Astrocyte (in vitro differentiated cells and primary cell): ENCODE results near the gene RUNX1. TPM values are rescaled to one million over a fixed set of nuclear protein-coding genes. Genes with fewer than 3 reads are reported as not detected.

Experiments used
- DNase-seq: peaks from one replicate; pipeline ENCODE4 v3.0.0-alpha.2; 2010; ENCODE audit warnings: low read depth
- FAIRE-seq: peaks from 2 replicates; lab custom pipeline; 2011; peaks lifted over from hg19 to GRCh38; lab: Jason Lieb, UNC
- H2AFZ ChIP-seq: 2 replicates; pipeline ENCODE4 v1.6.0; 2012; ENCODE audit warnings: low read depth, low read length, inconsistent platforms
- H3K27ac ChIP-seq: 2 replicates; pipeline ENCODE4 v1.5.1; 2011; ENCODE audit warnings: low read depth, low read length, inconsistent platforms
- H3K27me3 ChIP-seq: 2 replicates; pipeline ENCODE4 v1.6.0; 2011; ENCODE audit warnings: low read length, inconsistent platforms; ENCODE audit not compliant: insufficient read depth
- H3K36me3 ChIP-seq: 2 replicates; pipeline ENCODE4 v1.5.1; 2011; ENCODE audit warnings: low read length, inconsistent platforms; ENCODE audit not compliant: insufficient read depth
- H3K4me1 ChIP-seq: 2 replicates; pipeline ENCODE4 v1.5.1; 2011; ENCODE audit warnings: low read length, inconsistent platforms; ENCODE audit not compliant: insufficient read depth
- H3K4me2 ChIP-seq: 2 replicates; pipeline ENCODE4 v1.6.0; 2012; ENCODE audit warnings: low read length, inconsistent platforms
- H3K4me3 ChIP-seq: 2 replicates; pipeline ENCODE4 v1.5.1; 2011; ENCODE audit warnings: low read depth, mild to moderate bottlenecking, low read length, inconsistent platforms; ENCODE audit not compliant: insufficient read depth
- H3K79me2 ChIP-seq: 2 replicates; pipeline ENCODE4 v1.6.0; 2012; ENCODE audit warnings: mild to moderate bottlenecking, low read length, inconsistent platforms; ENCODE audit not compliant: insufficient read depth
- H3K9ac ChIP-seq: 2 replicates; pipeline ENCODE4 v1.6.0; 2012; ENCODE audit warnings: mild to moderate bottlenecking, low read length, inconsistent platforms
- H3K9me3 ChIP-seq: 2 replicates; pipeline ENCODE4 v1.5.1; 2012; ENCODE audit warnings: low read depth, mild to moderate bottlenecking, low read length, inconsistent platforms; ENCODE audit not compliant: insufficient read depth
- H4K20me1 ChIP-seq: 2 replicates; pipeline ENCODE4 v1.6.0; 2012; ENCODE audit warnings: low read length, inconsistent platforms; ENCODE audit not compliant: insufficient read depth
- H3K27ac Mint-ChIP-seq: one replicate; pipeline ENCODE4 v1.8.0; 2021; ENCODE audit warnings: mild to moderate bottlenecking, mixed read lengths; ENCODE audit not compliant: unreplicated experiment
- H3K27me3 Mint-ChIP-seq: one replicate; pipeline ENCODE4 v1.8.0; 2021; ENCODE audit warnings: low read depth, mixed read lengths; ENCODE audit not compliant: unreplicated experiment
- H3K36me3 Mint-ChIP-seq: one replicate; pipeline ENCODE4 v1.8.0; 2021; ENCODE audit warnings: low read depth, mixed read lengths; ENCODE audit not compliant: unreplicated experiment
- H3K4me1 Mint-ChIP-seq: one replicate; pipeline ENCODE4 v1.8.0; 2021; ENCODE audit warnings: low read depth, mixed read lengths; ENCODE audit not compliant: unreplicated experiment
- H3K4me3 Mint-ChIP-seq: one replicate; pipeline ENCODE4 v1.8.0; 2021; ENCODE audit warnings: mild to moderate bottlenecking, moderate library complexity, mixed read lengths; ENCODE audit not compliant: unreplicated experiment
- H3K9me3 Mint-ChIP-seq: one replicate; pipeline ENCODE4 v1.8.0; 2021; ENCODE audit warnings: mild to moderate bottlenecking, mixed read lengths; ENCODE audit not compliant: unreplicated experiment
- EZH2 ChIP-seq: IDR thresholded peaks from 2 replicates; pipeline ENCODE4 v1.6.1; 2012; ENCODE audit warnings: mild to moderate bottlenecking, low read length, inconsistent platforms; ENCODE audit not compliant: insufficient read depth
- total RNA-seq: library from RNA; stranded (reverse); gene quantifications from 2 replicates; pipeline ENCODE4 v1.2.1, GENCODE V29; 2021
- TF ChIP-seq, protein P1 (sequence below): IDR thresholded peaks from 2 replicates; pipeline ENCODE4 v1.5.1; 2011; ENCODE audit warnings: low read depth, mild to moderate bottlenecking, inconsistent platforms, low read length, moderate library complexity; ENCODE audit not compliant: insufficient read depth

Gene RUNX1
- total RNA-seq, 1 donor from 2014 or later = 84.6 TPM

DNA sequence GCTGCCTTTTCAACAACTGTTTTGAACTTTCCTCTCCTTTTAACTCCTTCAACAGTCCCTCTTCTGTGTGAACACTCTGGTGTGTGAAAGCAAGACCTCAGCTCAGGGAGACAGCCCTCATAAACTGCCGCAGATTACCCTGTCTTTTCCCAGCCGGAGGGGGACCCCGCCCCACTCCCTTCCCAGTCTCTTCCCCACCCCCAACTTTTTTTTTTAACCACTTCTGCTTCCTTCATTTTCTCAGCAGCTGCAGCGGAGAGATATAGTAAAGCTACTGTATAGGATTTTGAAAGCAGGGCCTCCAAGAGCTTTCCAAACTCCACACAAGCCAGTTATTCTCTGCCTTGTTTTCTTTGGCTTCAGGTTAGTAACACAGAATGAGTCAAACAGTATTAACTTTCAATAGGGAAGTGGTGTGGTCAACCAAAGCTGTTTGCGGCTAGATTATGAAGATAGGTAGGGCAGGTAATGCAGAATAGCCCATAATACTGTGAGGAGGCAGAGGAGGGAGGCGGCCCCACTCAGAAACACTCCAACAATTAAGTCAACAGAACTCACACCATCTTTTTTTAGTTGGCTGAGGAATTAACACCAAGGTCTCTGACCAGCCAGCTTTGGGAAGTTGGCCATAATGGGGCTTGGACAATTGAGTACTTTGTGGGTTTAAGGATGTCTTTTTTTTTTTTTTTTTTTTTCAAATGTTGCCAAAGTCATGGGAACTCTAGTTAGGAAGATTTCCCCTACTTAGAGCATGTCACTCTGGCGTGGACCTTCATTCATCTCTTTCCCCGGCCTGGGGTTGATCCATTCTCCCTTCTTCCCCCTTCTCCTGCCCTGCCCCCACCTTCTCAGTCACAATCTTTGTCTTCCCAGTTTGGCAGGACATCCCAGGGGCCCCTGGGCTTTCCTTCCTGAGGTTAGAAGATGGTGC is 203.3 kb downstream of the RUNX1 start:
- Mint-ChIP-seq H3K4me1 (peaks cover 47% of the 10 kb centered on the region), H3K4me3 (peak overlapping the region; percentile 30), H3K36me3 (peaks cover 21% of the 10 kb centered on the region), H3K27ac (peak overlapping the region; percentile 93), H3K27me3 (no peaks in the 10 kb centered on the region), H3K9me3 (no peaks in the 10 kb centered on the region)
- peak overlapping the region; percentile 23 for H3K27ac ChIP-seq
- TF ChIP-seq, protein P1, sequence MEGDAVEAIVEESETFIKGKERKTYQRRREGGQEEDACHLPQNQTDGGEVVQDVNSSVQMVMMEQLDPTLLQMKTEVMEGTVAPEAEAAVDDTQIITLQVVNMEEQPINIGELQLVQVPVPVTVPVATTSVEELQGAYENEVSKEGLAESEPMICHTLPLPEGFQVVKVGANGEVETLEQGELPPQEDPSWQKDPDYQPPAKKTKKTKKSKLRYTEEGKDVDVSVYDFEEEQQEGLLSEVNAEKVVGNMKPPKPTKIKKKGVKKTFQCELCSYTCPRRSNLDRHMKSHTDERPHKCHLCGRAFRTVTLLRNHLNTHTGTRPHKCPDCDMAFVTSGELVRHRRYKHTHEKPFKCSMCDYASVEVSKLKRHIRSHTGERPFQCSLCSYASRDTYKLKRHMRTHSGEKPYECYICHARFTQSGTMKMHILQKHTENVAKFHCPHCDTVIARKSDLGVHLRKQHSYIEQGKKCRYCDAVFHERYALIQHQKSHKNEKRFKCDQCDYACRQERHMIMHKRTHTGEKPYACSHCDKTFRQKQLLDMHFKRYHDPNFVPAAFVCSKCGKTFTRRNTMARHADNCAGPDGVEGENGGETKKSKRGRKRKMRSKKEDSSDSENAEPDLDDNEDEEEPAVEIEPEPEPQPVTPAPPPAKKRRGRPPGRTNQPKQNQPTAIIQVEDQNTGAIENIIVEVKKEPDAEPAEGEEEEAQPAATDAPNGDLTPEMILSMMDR = no peak
- TF ChIP-seq EZH2 = no peak
- peaks cover 35% of the 10 kb centered on the region for H3K4me1 ChIP-seq
- no peaks in the 10 kb centered on the region for H3K9me3 ChIP-seq
- H2AFZ ChIP-seq = no peak overlapping the region
- DNase-seq (peak; percentile 96), FAIRE-seq (no peak)
- H3K27me3 ChIP-seq = no peaks in the 10 kb centered on the region
- H3K79me2 ChIP-seq = peaks cover 56% of the 10 kb centered on the region
- peaks cover 94% of the 10 kb centered on the region for H4K20me1 ChIP-seq
- peak overlapping the region; percentile 65 for H3K4me2 ChIP-seq
- H3K36me3 ChIP-seq = peaks cover 51% of the 10 kb centered on the region
- peak overlapping the region; percentile 11 for H3K9ac ChIP-seq
- H3K4me3 ChIP-seq = no peak overlapping the region

DNA sequence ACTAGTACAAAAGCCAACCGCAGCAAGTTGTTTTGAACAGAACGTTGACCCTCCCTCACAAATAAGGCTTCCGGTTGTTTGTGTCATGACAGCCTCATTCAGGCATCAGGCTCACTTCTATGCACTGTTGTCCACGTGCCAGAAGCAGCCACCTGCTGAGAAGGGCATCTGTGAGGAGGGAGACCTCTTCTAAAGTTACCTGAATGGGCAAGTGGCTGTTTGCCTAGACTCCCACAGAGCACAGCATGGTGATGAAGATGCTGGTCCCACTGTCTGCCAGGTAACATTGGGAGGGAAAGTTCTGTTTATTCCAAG is 204.2 kb downstream of the RUNX1 start:
- Mint-ChIP-seq H3K27me3 (no peaks in the 10 kb centered on the region), H3K4me3 (no peak overlapping the region), H3K27ac (no peak overlapping the region), H3K9me3 (no peaks in the 10 kb centered on the region), H3K36me3 (peaks cover 25% of the 10 kb centered on the region), H3K4me1 (peaks cover 52% of the 10 kb centered on the region)
- Histone ChIP-seq H3K4me1 (peaks cover 35% of the 10 kb centered on the region), H3K4me3 (no peak overlapping the region), H4K20me1 (peaks cover 95% of the 10 kb centered on the region), H2AFZ (no peak overlapping the region), H3K9me3 (no peaks in the 10 kb centered on the region), H3K27me3 (no peaks in the 10 kb centered on the region), H3K36me3 (peaks cover 50% of the 10 kb centered on the region), H3K9ac (no peak overlapping the region), H3K79me2 (peaks cover 58% of the 10 kb centered on the region), H3K27ac (no peak overlapping the region), H3K4me2 (peak overlapping the region; percentile 65)
- FAIRE-seq = no peak
- TF ChIP-seq, protein P1 = no peak
- no peak for TF ChIP-seq EZH2
- no peak for DNase-seq
